ENCODE data around the gene HIBADH.

The HIBADH gene

GRCh38 chr7:27560706-27561235 is 101.9 kb downstream of the HIBADH start:
- Histone ChIP-seq H3K4me3 (ENCODE audit: low read length) (no peak overlapping the region), H3K9ac (ENCODE audit: low read depth, low read length) (no peak overlapping the region), H3K4me1 (ENCODE audit: insufficient read depth, low read length) (0 out of 2 replicates have a peak, but pooled peaks cover 3% of the 10 kb centered on the region), H3K27ac (ENCODE audit: low read length) (no peak overlapping the region), H3K9me3 (ENCODE audit: insufficient read depth, low read depth, low read length) (peaks cover 4% of the 10 kb centered on the region; the same call in 1 of the 2 replicates), H3K27me3 (ENCODE audit: insufficient read depth, low read length) (no peaks in the 10 kb centered on the region), H3K36me3 (ENCODE audit: insufficient read depth, low read depth, low read length) (peaks cover 4% of the 10 kb centered on the region; the same call in 1 of the 2 replicates)

- Histone ChIP-seq H3K27me3 (ENCODE audit: insufficient read depth, low read length) (no peaks in the 10 kb centered on the region), H3K4me3 (ENCODE audit: low read length) (no peak overlapping the region), H3K36me3 (ENCODE audit: insufficient read depth, low read depth, low read length) (no peaks in the 10 kb centered on the region), H3K9ac (ENCODE audit: low read depth, low read length) (no peak overlapping the region), H3K4me1 (ENCODE audit: insufficient read depth, low read length) (peaks cover 10% of the 10 kb centered on the region), H3K9me3 (ENCODE audit: insufficient read depth, low read depth, low read length) (no peaks in the 10 kb centered on the region), H3K27ac (ENCODE audit: low read length) (no peak overlapping the region)
Observed at GRCh38 chr7:27555670-27556069, 107.0 kb downstream of the HIBADH start.

GRCh38 chr7:27554826-27555225 is 107.9 kb downstream of the HIBADH start:
- Histone ChIP-seq H3K9me3 (ENCODE audit: insufficient read depth, low read depth, low read length) (no peaks in the 10 kb centered on the region), H3K4me1 (ENCODE audit: insufficient read depth, low read length) (peaks cover 10% of the 10 kb centered on the region), H3K27ac (ENCODE audit: low read length) (no peak overlapping the region), H3K4me3 (ENCODE audit: low read length) (no peak overlapping the region), H3K36me3 (ENCODE audit: insufficient read depth, low read depth, low read length) (no peaks in the 10 kb centered on the region), H3K27me3 (ENCODE audit: insufficient read depth, low read length) (no peaks in the 10 kb centered on the region), H3K9ac (ENCODE audit: low read depth, low read length) (no peak overlapping the region)

- Histone ChIP-seq H3K9ac (ENCODE audit: low read depth, low read length) (no peak overlapping the region), H3K4me3 (ENCODE audit: low read length) (no peak overlapping the region), H3K27ac (ENCODE audit: low read length) (no peak overlapping the region), H3K36me3 (ENCODE audit: insufficient read depth, low read depth, low read length) (no peaks in the 10 kb centered on the region), H3K9me3 (ENCODE audit: insufficient read depth, low read depth, low read length) (no peaks in the 10 kb centered on the region), H3K4me1 (ENCODE audit: insufficient read depth, low read length) (peaks cover 25% of the 10 kb centered on the region), H3K27me3 (ENCODE audit: insufficient read depth, low read length) (no peaks in the 10 kb centered on the region)
Observed at GRCh38 chr7:27553273-27553672, 109.4 kb downstream of the HIBADH start.

GRCh38 chr7:27551803-27552400 is 110.8 kb downstream of the HIBADH start:
- Histone ChIP-seq H3K4me3 (ENCODE audit: low read length) (no peak overlapping the region), H3K27ac (ENCODE audit: low read length) (no peak overlapping the region), H3K9ac (ENCODE audit: low read depth, low read length) (no peak overlapping the region), H3K36me3 (ENCODE audit: insufficient read depth, low read depth, low read length) (no peaks in the 10 kb centered on the region), H3K27me3 (ENCODE audit: insufficient read depth, low read length) (no peaks in the 10 kb centered on the region), H3K9me3 (ENCODE audit: insufficient read depth, low read depth, low read length) (no peaks in the 10 kb centered on the region), H3K4me1 (ENCODE audit: insufficient read depth, low read length) (peaks cover 32% of the 10 kb centered on the region)

- no peaks in the 10 kb centered on the region for H3K27me3 ChIP-seq (ENCODE audit: insufficient read depth, low read length)
- H3K27ac ChIP-seq (ENCODE audit: low read length): no peak overlapping the region
- H3K9ac ChIP-seq (ENCODE audit: low read depth, low read length): no peak overlapping the region
- peaks cover 28% of the 10 kb centered on the region; the same call in 1 of the 2 replicates for H3K4me1 ChIP-seq (ENCODE audit: insufficient read depth, low read length)
- no peaks in the 10 kb centered on the region for H3K36me3 ChIP-seq (ENCODE audit: insufficient read depth, low read depth, low read length)
- H3K4me3 ChIP-seq (ENCODE audit: low read length): no peak overlapping the region
- H3K9me3 ChIP-seq (ENCODE audit: insufficient read depth, low read depth, low read length): no peaks in the 10 kb centered on the region
Observed at GRCh38 chr7:27549606-27550005, 113.1 kb downstream of the HIBADH start.

GRCh38 chr7:27548304-27548703 is 114.4 kb downstream of the HIBADH start:
- H3K4me3 ChIP-seq (ENCODE audit: low read length): no peak overlapping the region
- H3K27me3 ChIP-seq (ENCODE audit: insufficient read depth, low read length): no peaks in the 10 kb centered on the region
- no peak overlapping the region for H3K9ac ChIP-seq (ENCODE audit: low read depth, low read length)
- H3K27ac ChIP-seq (ENCODE audit: low read length): no peak overlapping the region
- H3K9me3 ChIP-seq (ENCODE audit: insufficient read depth, low read depth, low read length): no peaks in the 10 kb centered on the region
- peaks cover 28% of the 10 kb centered on the region; the same call in 1 of the 2 replicates for H3K4me1 ChIP-seq (ENCODE audit: insufficient read depth, low read length)
- H3K36me3 ChIP-seq (ENCODE audit: insufficient read depth, low read depth, low read length): no peaks in the 10 kb centered on the region

GRCh38 chr7:27547401-27547800 is 115.3 kb downstream of the HIBADH start:
- H3K27ac ChIP-seq (ENCODE audit: low read length): no peak overlapping the region
- H3K9ac ChIP-seq (ENCODE audit: low read depth, low read length): no peak overlapping the region
- H3K36me3 ChIP-seq (ENCODE audit: insufficient read depth, low read depth, low read length): peaks cover under 1% of the 10 kb centered on the region; the same call in 1 of the 2 replicates
- no peak overlapping the region for H3K4me3 ChIP-seq (ENCODE audit: low read length)
- H3K9me3 ChIP-seq (ENCODE audit: insufficient read depth, low read depth, low read length): no peaks in the 10 kb centered on the region
- H3K27me3 ChIP-seq (ENCODE audit: insufficient read depth, low read length): no peaks in the 10 kb centered on the region
- H3K4me1 ChIP-seq (ENCODE audit: insufficient read depth, low read length): peaks cover 28% of the 10 kb centered on the region; the same call in 1 of the 2 replicates

GRCh38 chr7:27546610-27547009 is 116.1 kb downstream of the HIBADH start:
- no peak overlapping the region for H3K4me3 ChIP-seq (ENCODE audit: low read length)
- no peak overlapping the region for H3K27ac ChIP-seq (ENCODE audit: low read length)

GRCh38 chr7:27535795-27536194 is 126.9 kb downstream of the HIBADH start:
- H3K27me3 ChIP-seq (ENCODE audit: insufficient read depth, low read length): no peaks in the 10 kb centered on the region
- H3K36me3 ChIP-seq (ENCODE audit: insufficient read depth, low read depth, low read length): peaks cover 9% of the 10 kb centered on the region; the same call in 1 of the 2 replicates
- H3K4me1 ChIP-seq (ENCODE audit: insufficient read depth, low read length): 0 out of 2 replicates have a peak, but pooled peaks cover 5% of the 10 kb centered on the region
- no peaks in the 10 kb centered on the region for H3K9me3 ChIP-seq (ENCODE audit: insufficient read depth, low read depth, low read length)
- no peak overlapping the region for H3K27ac ChIP-seq (ENCODE audit: low read length)
- H3K9ac ChIP-seq (ENCODE audit: low read depth, low read length): no peak overlapping the region
- H3K4me3 ChIP-seq (ENCODE audit: low read length): no peak overlapping the region

More at GRCh38 chr7:27546610-27547009, 116.1 kb downstream of the HIBADH start:
- Histone ChIP-seq H3K9ac (ENCODE audit: low read depth, low read length) (no peak overlapping the region), H3K9me3 (ENCODE audit: insufficient read depth, low read depth, low read length) (no peaks in the 10 kb centered on the region; the same call in 1 of the 2 replicates), H3K27me3 (ENCODE audit: insufficient read depth, low read length) (no peaks in the 10 kb centered on the region), H3K4me1 (ENCODE audit: insufficient read depth, low read length) (peaks cover 28% of the 10 kb centered on the region; the same call in 1 of the 2 replicates), H3K36me3 (ENCODE audit: insufficient read depth, low read depth, low read length) (peaks cover 9% of the 10 kb centered on the region; the same call in 1 of the 2 replicates)

- Histone ChIP-seq H3K4me3 (ENCODE audit: low read length) (no peak overlapping the region), H3K9ac (ENCODE audit: low read depth, low read length) (no peak overlapping the region), H3K27ac (ENCODE audit: low read length) (no peak overlapping the region), H3K4me1 (ENCODE audit: insufficient read depth, low read length) (0 out of 2 replicates have a peak, but pooled peaks cover 5% of the 10 kb centered on the region), H3K36me3 (ENCODE audit: insufficient read depth, low read depth, low read length) (peaks cover 8% of the 10 kb centered on the region; the same call in 1 of the 2 replicates), H3K27me3 (ENCODE audit: insufficient read depth, low read length) (no peaks in the 10 kb centered on the region), H3K9me3 (ENCODE audit: insufficient read depth, low read depth, low read length) (no peaks in the 10 kb centered on the region)
Observed at GRCh38 chr7:27533652-27534081, 129.0 kb downstream of the HIBADH start.

GRCh38 chr7:27532314-27532713 is 130.4 kb downstream of the HIBADH start:
- Histone ChIP-seq H3K27me3 (ENCODE audit: insufficient read depth, low read length) (no peaks in the 10 kb centered on the region), H3K4me3 (ENCODE audit: low read length) (no peak overlapping the region), H3K27ac (ENCODE audit: low read length) (no peak overlapping the region), H3K36me3 (ENCODE audit: insufficient read depth, low read depth, low read length) (peaks cover 8% of the 10 kb centered on the region; the same call in 1 of the 2 replicates), H3K4me1 (ENCODE audit: insufficient read depth, low read length) (0 out of 2 replicates have a peak, but pooled peaks cover 5% of the 10 kb centered on the region), H3K9me3 (ENCODE audit: insufficient read depth, low read depth, low read length) (no peaks in the 10 kb centered on the region), H3K9ac (ENCODE audit: low read depth, low read length) (no peak overlapping the region)

Data from iPS-20b (cell line).